Hepatocyte (in vitro differentiated cells): ENCODE measurements around the gene KRT86.

Experiments used
- EZH2 ChIP-seq: fragments of 200-600 bp; sonication (generic); IDR thresholded peaks from 2 replicates; pipeline ENCODE4 v1.6.1; 2016; ENCODE audit warnings: antibody characterized with exemption, mild to moderate bottlenecking, borderline replicate concordance
- EZH2phosphoT487 ChIP-seq: fragments of 200-600 bp; sonication (generic); IDR thresholded peaks from one replicate; pipeline ENCODE4 v1.6.1; 2018; ENCODE audit warnings: antibody characterized with exemption, mild to moderate bottlenecking, low read depth, moderate library complexity; ENCODE audit not compliant: unreplicated experiment, severe bottlenecking
- TF ChIP-seq, protein P1 (sequence below): fragments of 200-600 bp; sonication (generic); IDR thresholded peaks from 2 replicates; pipeline ENCODE4 v1.5.1; 2016; ENCODE audit warnings: antibody characterized with exemption, mild to moderate bottlenecking; ENCODE audit not compliant: poor library complexity

DNA sequence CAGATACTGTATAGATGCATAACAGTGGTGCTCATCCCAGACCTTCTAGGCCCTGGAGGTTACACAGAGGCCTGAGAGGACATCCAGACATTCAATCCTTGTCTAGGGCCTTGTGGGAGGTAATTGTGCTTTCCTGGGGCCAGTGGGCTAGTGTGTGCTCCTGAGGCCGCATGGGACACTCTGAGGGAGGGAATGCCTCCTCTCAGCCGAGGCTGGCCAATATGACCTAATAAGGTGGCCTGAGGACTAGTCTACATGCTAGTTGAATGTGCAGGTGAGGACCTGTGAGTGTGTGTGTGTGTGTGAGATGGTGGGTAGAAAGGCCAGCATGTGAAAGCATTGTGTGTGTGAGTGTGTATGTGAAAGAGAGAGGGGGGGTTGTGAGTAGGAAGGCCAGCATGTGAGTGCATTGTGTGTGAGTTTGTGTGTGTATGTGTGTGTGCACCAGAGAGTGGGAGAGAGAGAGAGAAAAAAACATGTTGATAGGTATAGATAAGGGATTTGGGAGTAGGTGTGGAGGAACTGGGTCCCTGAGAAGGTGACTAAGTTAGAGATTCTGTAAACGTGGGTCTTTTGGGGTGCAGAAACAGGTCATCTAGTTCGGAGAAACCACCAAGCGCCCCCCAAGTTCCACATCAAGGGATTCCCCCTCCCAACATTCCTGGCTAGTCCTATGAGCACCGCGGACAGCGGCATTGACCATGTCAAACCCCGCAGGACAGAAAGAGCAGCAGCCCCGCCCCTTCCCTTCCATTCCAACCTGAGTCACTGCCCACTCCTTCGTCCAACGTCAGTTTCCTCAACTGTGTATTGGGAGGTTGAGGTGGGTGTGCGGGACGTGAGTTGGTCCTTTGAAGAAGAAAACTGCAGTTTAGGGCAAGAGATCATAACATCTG is 26.6 kb downstream of the KRT86 start:
- TF ChIP-seq, protein P1, sequence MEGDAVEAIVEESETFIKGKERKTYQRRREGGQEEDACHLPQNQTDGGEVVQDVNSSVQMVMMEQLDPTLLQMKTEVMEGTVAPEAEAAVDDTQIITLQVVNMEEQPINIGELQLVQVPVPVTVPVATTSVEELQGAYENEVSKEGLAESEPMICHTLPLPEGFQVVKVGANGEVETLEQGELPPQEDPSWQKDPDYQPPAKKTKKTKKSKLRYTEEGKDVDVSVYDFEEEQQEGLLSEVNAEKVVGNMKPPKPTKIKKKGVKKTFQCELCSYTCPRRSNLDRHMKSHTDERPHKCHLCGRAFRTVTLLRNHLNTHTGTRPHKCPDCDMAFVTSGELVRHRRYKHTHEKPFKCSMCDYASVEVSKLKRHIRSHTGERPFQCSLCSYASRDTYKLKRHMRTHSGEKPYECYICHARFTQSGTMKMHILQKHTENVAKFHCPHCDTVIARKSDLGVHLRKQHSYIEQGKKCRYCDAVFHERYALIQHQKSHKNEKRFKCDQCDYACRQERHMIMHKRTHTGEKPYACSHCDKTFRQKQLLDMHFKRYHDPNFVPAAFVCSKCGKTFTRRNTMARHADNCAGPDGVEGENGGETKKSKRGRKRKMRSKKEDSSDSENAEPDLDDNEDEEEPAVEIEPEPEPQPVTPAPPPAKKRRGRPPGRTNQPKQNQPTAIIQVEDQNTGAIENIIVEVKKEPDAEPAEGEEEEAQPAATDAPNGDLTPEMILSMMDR: no peak
- TF ChIP-seq EZH2phosphoT487 (no peak), EZH2 (no peak)
